Esophagus muscularis mucosa (tissue), 4 donors: Measurements from ENCODE around the gene GRP.

Source experiments
- CTCF ChIP-seq, 3 experiments: fragments of 200-600 bp in 2 of 3; fragments of 450-650 bp in 1 of 3; sonication (generic) in 2 of 3; IDR thresholded peaks; one replicate each; pipeline ENCODE4 v1.5.1; 2017 to 2019; ENCODE audit warnings: antibody characterized with exemption in 3 of 3, mild to moderate bottlenecking in 2 of 3, moderate library complexity in 1 of 3
- EP300 ChIP-seq: sonication (generic); formaldehyde crosslinking; IDR thresholded peaks from one replicate; pipeline ENCODE4 v1.6.1; 2017; ENCODE audit warnings: antibody characterized with exemption
- POLR2A ChIP-seq: fragments of 450-650 bp; IDR thresholded peaks from one replicate; pipeline ENCODE4 v1.6.1; 2017; ENCODE audit warnings: antibody characterized with exemption, moderate library complexity, mild to moderate bottlenecking, low read depth
- POLR2AphosphoS5 ChIP-seq, 2 donors: sonication (generic); formaldehyde crosslinking; IDR thresholded peaks; one replicate each; pipeline ENCODE4 v1.6.1; 2017; ENCODE audit warnings: antibody characterized with exemption in 2 of 2

GRCh38 chr18:59180150-59180845, 39.7 kb upstream of the GRP start:
- no peak for TF ChIP-seq CTCF (IDR thresholded peaks at IDR 0.05)
- no peak for TF ChIP-seq POLR2AphosphoS5 (IDR thresholded peaks at IDR 0.05)
- TF ChIP-seq POLR2A: no peak
- TF ChIP-seq EP300: no peak
